GM10847 (cell line): Measurements from ENCODE around the gene ORAI1.
A peak's percentile ranks its signal among the peaks of the same experiment; 100 is the strongest.

ENCODE experiments used
- POLR2A ChIP-seq: IDR thresholded peaks from 2 replicates; pipeline ENCODE4 v1.6.1; 2011; ENCODE audit not compliant: insufficient read length; ENCODE audit errors: extremely low read depth

ORAI1 gene

GRCh38 chr12:121626087-121626852 is at the start of gene ORAI1:
ORAI1 (plus strand) TSS chr12:121626530.
- peak; percentile 86 for TF ChIP-seq POLR2A

GRCh38 chr12:121576851-121577391 is 49.4 kb upstream of the ORAI1 start:
- TF ChIP-seq POLR2A, result no peak

- TF ChIP-seq POLR2A, result no peak
Observed at GRCh38 chr12:121577443-121578180, 48.7 kb upstream of the ORAI1 start.

DNA sequence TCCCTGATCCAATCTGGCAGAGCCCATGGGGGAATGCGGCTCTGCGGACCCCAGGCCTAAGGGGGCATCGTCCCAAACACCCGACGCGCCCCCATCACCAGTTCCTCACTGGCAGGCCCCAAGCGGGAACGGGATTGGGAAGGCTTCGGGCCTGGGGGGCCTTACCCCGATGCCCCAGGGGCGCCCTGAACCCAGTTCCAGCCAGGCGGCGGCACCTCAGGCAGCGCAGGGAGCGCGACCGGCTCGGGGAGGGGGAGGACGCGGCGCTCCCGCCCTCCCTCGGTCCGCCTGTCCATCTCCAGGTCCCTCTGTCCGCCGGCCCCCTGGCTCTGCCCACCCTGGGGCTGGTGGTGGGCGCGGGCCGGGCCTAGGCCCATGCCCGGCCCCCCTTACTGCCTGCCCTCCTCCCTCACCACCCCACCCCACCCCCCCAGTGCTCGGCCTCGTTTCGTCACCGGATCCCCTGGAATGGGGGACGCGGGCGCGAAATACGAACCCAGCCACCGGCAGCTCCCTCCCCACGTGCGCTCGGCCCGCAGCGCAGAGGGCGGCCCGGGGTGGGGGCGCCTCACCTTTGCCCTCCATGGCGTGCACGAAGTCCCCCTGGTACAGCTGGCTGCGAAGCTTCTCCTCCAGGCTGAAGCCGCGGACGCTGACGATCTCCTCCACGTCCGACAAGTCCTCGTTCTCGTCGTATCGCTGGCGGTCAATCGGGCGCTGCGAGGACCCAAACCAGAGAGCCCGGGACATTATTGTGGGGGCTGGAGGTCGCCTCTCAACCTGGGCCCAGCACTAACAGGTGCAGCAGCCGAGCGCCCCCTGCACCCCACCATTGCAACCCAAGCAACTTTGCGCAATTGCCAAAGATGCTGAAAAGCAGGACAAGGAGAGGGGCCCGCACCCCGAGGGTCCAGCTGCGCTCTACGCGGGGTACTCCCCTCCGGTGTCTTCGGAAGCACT is 47.8 kb upstream of the ORAI1 start:
- TF ChIP-seq POLR2A, result no peak

- TF ChIP-seq POLR2A, result no peak
Observed at GRCh38 chr12:121579190-121579791, 47.0 kb upstream of the ORAI1 start.

DNA sequence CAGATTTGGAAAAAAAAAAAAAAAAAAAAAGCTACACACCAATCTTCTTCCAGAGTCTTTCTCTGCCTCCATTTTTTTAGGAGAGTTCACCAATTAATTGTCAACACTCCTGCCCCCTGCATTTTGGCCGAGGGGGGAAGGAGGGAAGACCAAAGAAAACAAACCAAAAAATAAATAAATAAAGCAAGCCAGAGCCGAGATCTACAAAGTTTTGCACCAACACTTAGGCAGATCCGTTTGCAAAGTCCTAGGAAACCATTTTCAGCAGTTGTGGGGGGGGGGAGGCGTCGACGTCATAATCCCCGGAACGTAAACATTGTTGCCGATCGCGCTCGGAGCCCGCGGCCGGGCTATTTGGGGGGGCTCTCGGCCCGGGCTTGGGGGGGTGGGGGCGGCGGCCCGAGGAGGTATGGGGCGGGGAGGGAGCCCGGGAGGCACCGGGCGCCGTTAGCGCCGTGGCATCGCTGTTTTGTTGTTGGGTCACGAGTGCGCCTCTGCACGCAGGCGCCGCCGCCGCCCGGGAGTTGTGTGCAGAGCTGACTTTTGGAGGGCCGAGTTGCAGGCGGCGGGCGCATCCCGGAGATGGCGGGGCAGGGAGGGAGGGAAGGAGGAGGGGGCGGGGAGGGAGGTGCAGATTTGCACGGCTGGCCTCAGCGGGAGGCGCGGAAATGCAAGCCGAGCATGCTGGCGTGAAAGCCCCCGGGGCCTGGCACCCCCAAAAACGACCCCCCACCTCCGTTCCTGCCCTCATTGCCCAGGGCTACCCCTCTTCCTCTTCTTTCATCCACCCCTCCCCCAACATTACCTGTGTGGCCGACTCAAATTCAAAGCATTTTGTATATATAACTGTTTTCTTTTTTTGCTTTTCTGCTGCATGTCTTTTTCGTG is 46.1 kb upstream of the ORAI1 start:
- no peak for TF ChIP-seq POLR2A

GRCh38 chr12:121580959-121581685 is 45.2 kb upstream of the ORAI1 start, which contains the start of gene KDM2B:
KDM2B (minus strand) TSS chr12:121581023; CDS start chr12:121580911, 112 bp downstream.
- no peak for TF ChIP-seq POLR2A

DNA sequence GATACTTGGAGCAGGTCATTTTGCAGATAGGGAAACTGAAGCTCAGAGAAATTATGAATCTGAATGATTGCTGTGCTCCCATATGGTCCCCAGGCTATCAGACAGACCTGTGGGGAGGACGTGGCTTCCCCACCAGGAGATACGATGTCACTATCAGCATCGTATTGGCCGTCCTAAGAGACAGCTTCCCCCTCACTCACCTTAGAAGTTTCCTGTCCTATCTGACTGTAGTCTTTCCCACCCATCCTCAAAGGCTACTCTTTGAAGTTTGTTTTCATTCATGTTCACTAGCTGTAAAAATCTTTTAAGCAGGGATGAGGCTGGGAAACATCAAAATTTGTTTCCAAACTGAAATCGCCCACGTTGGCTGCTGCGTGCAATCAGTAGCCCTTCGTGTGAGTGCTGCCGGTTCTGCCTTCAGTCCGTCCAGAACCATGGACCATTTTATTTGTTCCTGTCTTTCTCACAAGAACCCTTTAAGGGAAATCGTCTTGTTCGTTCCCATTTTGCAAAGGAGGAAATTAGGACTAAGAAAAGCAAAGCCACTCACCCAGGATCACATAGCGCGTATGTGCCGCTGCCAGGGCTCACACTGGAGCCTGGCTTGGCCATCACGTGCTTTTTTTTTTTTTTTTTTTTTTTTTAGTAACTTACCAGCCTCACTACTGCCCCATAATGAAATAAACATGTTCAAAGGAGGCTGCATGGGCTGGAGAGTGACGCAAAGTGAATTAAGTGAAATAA is 44.5 kb upstream of the ORAI1 start:
- TF ChIP-seq POLR2A, result no peak

GRCh38 chr12:121582583-121583333 is 43.6 kb upstream of the ORAI1 start:
- TF ChIP-seq POLR2A, result no peak

DNA sequence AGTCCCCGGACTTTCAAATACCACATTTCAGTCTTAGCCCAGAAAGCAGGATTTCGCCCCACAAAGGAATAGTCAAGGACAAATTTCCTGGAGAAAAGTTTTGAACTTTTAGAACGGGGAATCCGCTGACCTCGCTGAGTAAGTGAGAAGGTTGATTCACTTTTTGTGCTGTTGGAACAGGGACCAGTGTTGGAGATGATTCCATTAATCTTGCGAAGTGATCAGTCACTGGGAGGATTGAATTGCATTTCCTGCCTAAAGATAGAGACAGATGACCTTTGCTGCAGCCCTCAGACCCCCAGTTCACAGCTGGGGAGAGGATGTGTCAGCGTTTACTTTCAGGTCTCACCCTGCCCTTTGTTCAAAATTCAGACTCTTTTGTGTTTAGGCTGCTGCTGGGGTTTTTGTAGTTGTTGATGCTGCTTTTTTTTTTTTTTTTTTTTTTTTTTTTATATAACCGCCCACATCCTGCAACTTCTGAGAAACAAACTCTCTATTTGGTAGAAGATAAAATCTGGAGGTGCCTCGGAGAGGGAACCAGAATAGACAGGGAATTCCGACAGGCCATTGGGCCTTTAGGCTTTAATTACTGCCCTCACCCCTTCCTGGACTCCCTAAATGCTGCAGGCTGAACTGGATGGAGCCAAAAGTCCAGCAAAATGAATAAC is 35.7 kb upstream of the ORAI1 start:
- TF ChIP-seq POLR2A, result no peak

GRCh38 chr12:121592320-121592719 is 34.0 kb upstream of the ORAI1 start:
- TF ChIP-seq POLR2A, result no peak

DNA sequence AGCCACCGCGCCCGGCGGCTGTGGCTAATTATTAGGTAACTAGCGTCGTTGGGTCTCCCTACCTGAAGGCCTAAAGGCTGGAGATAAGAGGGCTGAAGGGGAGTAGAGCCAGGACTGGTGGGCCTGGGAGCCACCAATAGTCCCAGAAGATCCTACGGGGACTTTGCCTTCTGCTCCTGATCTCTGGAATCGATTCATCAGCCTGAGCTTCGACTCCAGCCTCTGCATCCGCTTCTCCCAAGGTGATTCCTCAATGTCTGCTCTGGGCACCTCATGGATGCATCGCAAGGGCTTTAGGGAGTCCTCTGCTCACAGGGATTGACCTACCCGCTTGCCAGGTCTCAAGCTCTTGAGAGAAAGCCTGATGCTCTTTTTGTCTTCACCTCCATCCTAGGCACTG is 30.8 kb upstream of the ORAI1 start:
- no peak for TF ChIP-seq POLR2A
